MM.1S (cell line): ENCODE data around the gene ASMTL.
"Not testable (repeated sequence)": the region's sequence is repeated elsewhere in the genome, so short reads cannot be mapped to it uniquely, and the experiment has no call there.

Experiments used
- EZH2 ChIP-seq: fragments of 300-600 bp; sonication (generic); optimal IDR thresholded peaks from 2 replicates; pipeline ENCODE3; 2017; ENCODE audit warnings: low read depth, mild to moderate bottlenecking, antibody characterized with exemption, low read length, mixed read lengths
- EZH2phosphoT487 ChIP-seq: fragments of 300-600 bp; sonication (generic); IDR thresholded peaks from 2 replicates; pipeline ENCODE4 v1.6.1; 2018; ENCODE audit warnings: antibody characterized with exemption, low read length
- TF ChIP-seq, protein P1 (sequence below): fragments of 300-600 bp; sonication (generic); IDR thresholded peaks from 2 replicates; pipeline ENCODE4 v1.5.1; 2016; ENCODE audit warnings: antibody characterized with exemption, low read length, mixed read lengths

DNA sequence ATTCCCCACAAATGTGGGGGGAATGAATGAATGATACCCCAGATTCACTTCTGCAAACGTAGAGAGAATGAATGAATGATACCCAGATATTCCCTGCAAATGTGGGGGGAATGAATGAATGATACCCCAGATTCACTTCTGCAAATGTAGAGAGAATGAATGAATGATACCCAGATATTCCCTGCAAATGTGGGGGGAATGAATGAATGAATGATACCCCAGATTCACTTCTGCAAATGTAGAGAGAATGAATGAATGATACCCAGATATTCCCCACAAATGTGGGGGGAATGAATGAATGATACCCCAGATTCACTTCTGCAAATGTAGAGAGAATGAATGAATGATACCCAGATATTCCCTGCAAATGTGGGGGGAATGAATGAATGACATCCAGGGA is 38.0 kb upstream of the ASMTL start:
- TF ChIP-seq, protein P1, sequence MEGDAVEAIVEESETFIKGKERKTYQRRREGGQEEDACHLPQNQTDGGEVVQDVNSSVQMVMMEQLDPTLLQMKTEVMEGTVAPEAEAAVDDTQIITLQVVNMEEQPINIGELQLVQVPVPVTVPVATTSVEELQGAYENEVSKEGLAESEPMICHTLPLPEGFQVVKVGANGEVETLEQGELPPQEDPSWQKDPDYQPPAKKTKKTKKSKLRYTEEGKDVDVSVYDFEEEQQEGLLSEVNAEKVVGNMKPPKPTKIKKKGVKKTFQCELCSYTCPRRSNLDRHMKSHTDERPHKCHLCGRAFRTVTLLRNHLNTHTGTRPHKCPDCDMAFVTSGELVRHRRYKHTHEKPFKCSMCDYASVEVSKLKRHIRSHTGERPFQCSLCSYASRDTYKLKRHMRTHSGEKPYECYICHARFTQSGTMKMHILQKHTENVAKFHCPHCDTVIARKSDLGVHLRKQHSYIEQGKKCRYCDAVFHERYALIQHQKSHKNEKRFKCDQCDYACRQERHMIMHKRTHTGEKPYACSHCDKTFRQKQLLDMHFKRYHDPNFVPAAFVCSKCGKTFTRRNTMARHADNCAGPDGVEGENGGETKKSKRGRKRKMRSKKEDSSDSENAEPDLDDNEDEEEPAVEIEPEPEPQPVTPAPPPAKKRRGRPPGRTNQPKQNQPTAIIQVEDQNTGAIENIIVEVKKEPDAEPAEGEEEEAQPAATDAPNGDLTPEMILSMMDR = not testable (repeated sequence)
- not testable (repeated sequence) for TF ChIP-seq EZH2phosphoT487, EZH2
